DND-41 (cell line): ENCODE results near the gene RIC1.

ENCODE experiments used
- CTCF ChIP-seq: IDR thresholded peaks from 2 replicates; pipeline ENCODE4 v1.5.1; 2012; ENCODE audit warnings: borderline replicate concordance, low read length, moderate library complexity, mild to moderate bottlenecking; ENCODE audit not compliant: poor library complexity, severe bottlenecking; ENCODE audit errors: extremely low read depth
- EZH2 ChIP-seq: IDR thresholded peaks from 3 replicates; pipeline ENCODE4 v1.6.1; 2012; ENCODE audit warnings: borderline replicate concordance, low read depth, mild to moderate bottlenecking, moderate library complexity, low read length, inconsistent platforms; ENCODE audit not compliant: severe bottlenecking

- TF ChIP-seq CTCF: no peak
- TF ChIP-seq EZH2: no peak
These were observed 15.6 kb downstream of the RIC1 start for GRCh38 chr9:5644501-5644900.
